ENCODE measurements around the gene CRAMP1.

The CRAMP1 gene

DNA sequence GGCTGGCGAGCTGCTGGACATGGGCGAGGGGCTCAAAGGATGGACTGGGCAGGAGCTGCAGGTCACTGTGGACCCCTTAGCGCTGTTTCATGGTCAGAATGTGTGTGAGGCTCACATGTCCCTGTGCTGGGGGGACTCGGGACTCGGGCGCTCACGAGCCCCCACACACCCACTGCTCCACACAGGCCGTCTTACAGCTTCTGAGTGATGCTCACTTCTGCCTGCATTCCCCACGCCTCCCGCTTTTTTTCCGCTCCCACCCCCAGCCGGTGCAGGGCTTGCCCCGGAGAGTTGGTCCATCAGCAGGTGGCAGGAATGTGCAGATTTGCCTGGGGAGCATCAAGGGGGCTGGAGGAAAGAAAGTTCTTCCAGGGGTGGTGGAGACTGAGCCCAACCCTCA is 45.7 kb downstream of the CRAMP1 start:
- no peak for DNase-seq

DNA sequence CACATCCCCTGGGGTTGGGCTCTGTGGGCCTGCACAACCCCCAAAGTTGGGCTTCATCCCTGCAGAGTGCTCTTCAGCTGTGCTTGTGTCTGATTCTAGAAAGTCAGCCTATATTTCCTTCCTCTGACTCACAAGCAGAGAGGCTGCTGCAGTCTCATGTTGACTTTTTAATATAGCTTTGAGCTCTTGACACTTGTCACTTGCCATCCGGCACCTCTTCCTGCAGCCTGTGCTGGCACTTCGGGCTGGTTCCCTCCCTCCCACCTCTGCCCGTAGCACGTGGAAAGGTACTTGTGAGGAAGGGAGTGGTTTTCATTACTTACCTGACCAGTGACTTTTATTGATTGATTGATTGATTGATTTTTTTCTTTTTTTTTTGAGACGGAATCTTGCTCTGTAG is 46.9 kb downstream of the CRAMP1 start:
- DNase-seq: no peak

DNA sequence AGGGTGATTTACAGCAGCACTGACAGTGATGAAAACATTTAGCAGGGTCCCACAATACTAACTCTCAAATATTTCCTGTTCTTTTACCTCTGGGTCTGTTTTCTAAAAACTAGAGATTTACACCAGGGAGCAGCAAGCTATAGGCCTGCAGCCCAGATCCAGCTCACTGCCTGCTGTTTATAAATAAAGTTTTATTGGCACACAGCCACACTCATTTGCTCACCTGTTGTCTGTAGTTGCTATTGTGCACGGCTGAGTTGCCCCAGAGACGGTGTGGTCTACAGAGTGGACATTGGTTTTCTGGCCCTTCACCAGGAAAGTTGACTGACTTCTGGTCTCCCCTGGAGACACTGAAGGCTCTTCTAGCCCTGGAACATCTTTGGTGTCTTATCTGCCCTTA is 49.7 kb downstream of the CRAMP1 start:
- no peak for DNase-seq

DNA sequence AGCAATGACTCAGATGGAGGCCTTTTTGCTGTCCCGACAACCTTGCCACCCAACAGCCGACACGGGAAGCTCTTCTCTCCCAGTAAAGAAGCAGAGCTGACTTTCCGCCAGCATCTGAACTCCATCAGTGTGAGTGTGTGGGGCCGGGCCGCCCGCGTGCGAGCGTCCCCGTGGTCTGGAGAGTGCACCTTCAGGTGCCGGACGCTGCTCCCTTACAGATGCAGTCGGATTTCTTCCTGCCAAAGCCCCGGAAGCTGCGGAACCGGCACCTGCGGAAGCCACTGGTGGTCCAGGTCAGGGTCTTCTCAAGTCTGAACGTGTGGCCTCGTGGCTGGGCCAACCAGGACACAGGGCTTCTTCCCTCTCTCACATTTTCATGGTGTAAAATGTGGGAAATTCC is 50.4 kb downstream of the CRAMP1 start:
- DNase-seq: no peak

DNA sequence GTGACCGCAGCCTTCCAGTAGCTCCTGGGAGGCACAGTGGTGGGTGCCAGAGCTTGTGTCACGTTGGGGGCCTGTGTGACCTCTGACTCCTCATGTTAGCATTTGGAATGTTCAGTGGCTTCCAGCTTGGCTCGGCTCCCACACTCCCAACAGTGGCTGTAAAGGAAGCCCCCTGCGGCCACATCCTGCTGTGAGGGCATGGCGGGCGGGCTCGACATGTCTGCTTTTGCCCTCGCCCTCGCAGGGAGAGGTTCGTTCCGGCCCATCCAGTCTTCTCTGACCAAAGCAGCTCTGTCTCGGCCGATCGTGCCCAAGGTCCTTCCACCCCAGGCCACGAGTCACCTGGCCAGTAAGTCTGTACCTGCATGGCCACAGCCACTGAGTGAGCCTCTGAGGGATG is 53.7 kb downstream of the CRAMP1 start:
- no peak for DNase-seq

DNA sequence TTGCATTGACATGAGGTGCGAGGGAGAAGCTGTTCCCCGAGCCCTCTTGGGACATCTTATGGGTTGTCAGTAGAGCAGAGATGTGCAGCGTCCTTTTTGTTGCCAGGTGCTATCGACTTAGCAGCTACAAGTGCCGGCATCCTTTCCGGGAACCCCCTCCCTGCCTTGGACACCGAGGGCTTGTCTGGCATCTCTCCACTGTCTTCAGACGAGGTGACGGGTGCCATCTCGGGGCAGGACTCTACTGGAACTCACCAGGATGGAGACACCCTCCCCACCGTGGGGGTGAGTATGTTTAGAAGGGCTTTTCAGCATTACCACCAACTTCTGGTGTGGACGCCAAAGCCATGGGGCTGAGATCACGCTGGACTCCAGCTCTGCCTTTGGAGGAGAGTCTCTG is 54.2 kb downstream of the CRAMP1 start:
- no peak for DNase-seq

DNA sequence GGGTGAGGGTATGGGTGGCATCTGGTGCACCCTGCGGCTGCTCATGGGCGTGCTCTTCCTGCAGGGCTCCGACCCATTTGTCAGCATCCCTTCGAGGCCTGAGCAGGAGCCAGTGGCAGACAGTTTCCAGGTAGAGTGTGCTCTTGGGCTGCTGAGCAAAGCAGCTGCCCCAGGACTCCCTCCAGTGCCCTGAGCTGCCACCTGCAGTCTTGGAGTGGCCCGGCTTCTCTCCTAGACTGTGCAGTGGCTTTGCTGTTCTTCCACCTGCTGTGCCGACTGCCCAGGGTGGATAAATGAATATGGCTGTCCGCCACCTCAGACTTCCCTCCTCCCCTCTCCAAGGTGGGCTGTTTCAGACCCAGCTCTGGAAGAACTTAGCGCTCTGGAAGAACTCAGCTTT is 55.1 kb downstream of the CRAMP1 start:
- no peak for DNase-seq

DNA sequence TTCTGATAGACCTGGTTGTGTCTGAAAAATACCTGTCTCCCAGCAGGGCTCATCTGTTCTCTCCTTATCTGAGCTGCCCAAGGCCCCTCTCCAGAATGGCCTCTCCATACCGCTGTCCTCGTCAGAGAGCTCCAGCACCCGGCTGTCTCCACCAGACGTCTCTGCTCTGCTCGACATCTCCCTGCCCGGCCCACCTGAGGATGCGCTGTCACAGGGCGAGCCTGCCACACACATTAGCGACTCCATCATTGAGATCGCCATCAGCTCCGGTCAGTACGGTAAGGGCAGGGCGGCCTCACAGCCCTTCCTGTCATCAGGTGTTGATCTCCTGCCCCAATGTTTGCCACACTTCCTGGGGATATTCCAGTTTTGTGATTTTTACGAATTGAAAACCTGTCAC is 55.8 kb downstream of the CRAMP1 start:
- no peak for DNase-seq

DNA sequence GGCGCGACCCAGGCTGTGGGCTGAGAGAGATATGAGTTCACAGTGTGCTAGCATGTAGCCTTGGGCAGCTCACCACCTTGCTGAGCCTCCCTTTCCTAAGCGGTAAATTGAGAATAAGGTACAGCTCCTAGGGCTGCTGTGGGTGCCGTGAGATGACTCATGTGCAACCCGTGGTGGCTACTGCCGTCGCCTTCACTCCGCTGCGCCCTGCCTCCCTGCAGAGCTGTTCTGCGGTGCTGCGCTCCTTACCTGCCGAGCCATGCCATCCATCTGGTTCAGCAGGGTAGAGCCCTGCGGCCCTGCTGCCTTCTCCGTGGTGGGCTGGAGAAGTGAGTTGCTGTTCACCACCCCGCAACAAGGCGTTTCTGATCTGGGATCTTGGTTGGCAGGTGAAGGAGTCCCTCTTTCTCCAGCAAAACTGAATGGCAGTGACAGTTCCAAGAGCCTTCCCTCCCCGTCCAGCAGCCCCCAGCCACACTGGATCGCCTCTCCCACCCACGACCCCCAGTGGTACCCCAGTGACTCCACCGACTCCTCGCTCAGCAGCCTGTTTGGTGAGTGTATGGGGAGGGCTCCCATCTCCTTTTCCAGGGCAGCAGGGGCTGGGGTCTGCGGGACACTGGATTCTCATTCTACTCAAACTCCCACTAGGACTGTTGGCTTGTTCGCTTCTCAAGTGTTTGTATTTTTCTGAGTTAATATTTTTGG is 56.6 kb downstream of the CRAMP1 start:
- no peak for DNase-seq

DNA sequence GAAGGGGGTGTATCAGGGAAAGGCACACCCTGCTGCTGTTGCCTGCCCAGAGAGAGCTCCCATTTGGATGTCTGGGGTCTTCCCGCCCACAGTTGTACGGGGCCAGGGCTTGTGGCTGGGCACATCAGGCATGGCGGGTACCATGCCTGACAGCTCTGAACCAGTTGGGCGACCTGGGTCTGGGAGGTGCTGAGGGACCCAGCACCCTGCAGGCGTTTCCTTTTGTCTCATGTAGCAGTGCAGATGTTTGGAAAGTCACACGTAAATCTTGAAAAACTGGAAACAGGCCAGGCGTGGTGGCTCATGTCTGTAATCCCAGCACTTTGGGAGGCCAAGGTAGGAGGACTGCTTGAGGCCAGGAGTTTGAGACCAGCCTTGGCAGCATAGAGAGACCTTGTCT is 57.5 kb downstream of the CRAMP1 start:
- no peak for DNase-seq

DNA sequence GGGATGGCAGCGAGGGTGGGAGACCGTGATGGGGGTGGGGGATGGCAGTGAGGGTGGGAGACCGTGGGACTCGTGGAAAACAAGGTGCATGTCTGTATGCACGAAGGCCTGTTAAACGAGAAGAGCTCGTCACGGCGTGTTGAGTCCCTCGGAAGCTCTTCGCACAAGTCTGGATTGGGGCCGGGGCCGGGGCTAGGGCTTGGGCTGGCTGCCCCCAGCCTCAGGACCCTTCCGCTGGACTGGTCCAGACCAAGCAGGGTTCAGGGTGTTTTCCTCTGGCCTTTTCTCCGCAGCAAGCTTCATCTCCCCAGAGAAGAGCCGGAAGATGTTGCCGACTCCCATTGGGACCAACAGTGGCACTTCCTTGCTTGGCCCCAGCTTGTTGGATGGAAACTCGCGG is 58.2 kb downstream of the CRAMP1 start:
- no peak for DNase-seq

DNA sequence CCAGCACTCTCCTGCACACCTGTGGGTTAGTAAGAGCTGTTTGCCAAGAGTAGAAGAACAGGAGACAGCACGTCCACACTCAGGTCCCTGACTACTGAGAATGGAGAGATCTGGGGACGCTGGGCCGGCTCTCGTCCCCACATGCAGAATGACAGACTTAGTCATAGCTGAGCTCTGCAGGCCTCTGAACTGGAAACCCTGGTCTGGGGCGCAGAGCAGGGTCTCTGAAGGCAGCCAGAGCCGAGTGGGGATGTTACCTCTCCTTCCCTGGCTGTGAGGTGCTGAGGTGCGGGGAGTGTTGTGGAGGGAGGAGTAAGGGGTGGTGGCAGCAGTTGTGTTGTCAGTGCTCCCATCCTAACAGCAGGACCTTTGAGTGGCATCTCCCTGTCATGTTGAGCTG is 58.7 kb downstream of the CRAMP1 start:
- DNase-seq: no peak

DNA sequence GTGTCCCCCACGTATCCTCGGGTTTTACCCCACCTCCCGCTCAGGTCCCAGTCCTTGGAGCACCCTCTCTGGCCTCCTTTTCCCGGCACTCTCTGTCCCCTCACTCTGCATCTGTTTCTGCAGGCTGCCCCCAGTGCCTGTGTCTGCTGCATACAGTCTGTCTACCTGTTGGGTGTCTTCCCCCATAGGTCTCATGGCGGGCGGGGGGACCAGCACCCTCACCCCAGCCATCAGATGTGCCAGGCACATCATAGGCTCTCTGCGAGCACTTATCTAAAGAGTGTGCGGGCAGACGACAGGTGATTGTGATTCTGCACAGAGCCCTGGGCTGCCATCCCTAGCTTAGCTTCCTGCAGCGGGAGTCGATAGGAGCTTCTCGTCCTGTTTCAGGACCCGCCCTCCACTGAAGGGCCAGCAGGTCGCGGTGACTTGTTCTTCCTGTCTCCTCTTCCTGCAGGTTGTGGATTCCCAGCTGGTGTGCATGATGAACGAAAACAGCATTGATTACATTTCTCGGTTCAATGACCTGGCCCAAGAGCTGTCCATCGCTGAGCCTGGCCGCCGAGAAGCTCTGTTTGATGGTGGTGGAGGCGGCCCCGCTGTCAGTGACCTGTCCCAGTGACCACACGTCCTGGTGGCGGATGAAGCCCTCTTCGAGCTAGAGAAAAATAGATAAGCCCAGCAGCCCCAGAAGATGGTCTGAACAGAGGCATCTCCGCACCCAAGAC is 61.4 kb downstream of the CRAMP1 start:
- DNase-seq: no peak

DNA sequence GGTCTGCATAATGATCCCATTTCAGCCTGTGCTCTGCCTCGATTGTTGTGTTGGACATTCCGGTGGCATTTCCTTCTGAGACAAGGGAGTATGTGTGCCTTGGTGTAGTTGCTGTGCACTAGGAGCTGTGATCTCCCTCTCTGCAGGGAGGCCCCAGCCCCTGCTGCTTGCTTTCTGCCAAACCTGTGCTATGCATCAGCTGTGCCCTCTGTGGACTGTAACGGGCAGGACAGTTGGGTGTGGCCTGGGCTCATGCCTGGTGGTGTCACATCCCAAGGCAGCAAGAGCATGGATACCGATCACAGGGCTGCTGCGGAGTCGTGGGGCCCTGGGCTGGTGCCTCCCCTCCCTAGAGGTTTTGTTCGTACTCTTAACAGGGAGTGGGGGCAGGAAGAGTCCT is 62.1 kb downstream of the CRAMP1 start:
- no peak for DNase-seq

DNA sequence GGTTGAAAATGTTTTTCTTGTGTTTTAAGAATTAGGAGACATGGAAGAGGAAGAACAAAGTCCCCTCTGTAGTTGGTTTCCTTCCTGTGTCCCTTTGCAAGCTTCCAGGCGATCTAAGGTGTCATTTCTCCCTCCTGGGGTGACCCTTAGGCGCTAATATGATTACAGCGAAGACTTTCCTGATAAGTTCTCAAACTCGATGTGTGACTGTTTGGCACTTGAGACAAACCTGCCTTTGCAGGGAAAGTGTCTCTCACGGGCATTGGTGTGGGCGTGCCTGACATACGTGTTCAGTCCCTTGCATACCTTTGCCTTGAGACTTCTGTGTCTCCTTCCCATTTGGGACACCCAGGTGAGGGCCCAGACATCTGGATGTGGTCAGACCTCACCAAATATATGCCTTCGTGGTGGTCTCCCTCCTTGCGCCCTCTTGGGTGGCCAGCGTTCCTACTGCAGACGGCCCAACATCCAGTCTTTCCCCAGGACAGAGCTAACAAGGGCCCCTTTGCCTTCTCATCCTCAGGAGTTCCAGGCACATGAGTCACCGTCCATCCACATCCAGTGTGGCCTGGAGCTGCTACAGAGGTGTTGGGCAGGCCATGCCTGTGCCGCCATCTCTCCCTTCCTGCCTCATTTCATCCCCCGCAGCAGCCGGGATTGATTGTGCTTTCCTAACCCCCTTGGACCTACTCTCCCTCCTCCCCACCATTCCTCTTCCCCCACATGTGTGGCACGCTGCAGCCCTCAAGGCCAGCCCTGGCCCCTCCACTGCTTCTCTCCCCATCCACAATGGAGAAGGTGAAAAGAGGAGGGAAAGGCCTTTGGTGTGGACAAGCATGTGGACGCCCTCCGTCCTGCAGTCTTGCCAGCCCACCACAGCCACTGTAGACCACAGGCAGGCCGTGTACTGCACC is 62.8 kb downstream of the CRAMP1 start:
- DNase-seq: no peak

DNA sequence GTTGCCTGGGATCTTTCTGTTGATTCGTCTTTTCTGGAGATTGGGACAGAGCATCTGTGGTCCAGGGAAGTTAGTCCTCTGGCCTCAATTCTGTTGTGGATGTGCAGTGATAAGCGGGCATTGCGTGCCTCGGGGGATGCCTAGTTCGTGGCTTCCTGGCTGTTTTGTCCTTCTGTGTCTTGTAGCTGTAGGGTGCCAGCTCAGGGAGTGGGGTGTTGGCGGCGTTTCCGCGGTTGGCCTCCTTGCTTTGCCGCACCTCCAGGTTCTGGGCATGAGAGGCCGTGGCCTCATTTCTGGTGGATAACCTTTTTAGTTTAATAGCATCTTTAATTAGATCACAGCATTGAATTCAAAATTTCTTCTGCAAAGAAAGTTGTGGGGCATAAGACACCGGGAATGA is 64.5 kb downstream of the CRAMP1 start:
- no peak for DNase-seq

DNA sequence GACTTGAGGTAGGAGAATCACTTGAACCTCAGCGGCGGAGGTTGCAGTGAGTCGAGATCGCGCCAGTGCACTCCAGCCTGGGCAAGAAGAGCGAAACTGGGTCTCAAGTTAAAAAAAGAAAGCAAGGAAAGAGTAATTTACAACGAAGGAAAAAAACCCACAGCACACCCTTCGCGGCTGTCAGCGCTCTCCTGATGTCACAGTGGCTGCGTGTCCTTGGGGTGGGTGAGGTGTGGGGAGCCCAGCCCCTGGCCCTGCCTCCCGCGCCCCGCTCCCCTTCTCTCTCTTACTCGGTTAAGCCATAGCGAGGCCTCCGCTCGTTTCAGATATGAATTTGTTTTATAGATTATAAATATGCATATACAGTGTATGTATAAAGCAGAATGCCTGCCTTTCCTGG is 65.2 kb downstream of the CRAMP1 start:
- DNase-seq: no peak

DNA sequence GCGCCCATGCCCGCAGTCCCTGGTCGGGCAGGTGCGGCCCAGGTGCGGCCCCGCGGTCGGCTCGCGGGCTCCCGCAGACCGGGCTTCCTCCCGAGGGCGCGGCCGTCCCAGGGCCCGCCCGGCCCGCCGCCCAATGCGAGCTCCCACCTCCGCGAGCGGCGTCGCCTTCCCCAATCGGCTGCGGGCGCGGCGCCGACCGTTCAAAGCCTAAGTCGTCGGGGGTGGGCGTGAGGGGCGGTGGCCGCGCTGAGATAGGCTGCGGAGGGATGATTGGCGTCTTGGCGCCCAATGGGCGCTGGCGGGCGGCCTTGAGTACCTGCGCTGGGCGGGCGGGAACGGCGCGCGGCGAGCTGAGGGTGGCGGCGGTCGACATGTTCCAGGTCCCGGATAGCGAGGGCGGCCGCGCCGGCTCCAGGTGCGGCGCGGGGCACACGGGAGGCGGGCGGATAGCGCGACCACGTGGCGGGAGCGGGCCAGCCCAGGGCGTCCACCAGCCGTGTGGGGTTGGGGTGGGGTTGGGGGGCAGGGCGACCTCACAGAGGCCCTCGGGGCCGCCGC is 65.9 kb downstream of the CRAMP1 start, which contains the start of gene JPT2:
TSS of gene JPT2 (plus strand) at position 338 of the 558 bp plus-strand sequence. CDS start at position 372, 34 bp downstream.
- DNase-seq: peak; percentile 73

DNA sequence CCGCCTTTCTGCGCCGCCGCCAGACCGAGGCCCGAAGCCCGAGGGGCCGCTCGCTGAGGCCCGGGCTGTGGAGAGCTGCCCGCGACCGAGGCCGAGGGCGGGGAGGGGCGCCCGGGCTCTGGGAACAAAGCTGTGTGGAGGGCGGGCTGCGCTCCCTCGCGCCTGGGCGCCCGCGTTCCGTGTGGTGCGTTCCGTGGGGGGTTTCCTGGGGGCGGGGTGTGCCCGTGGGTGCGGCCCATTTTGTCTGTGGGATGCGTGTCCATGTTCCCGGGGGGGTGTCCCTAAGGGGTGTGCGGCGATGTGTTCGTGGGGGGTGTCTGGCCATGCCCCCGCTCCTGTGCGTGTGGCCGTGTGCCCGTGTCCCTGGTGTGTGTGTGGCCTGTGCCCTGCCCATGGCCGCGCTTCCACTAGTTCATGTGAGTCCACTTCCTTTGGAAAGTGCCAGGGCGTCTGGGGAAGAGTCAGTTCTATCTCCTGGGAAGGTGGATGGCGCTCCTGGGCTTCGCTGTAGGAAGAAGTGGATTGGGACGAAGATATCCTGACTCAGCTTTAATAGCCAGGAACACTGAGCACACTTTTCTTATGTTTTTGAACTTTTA is 66.4 kb downstream of the CRAMP1 start:
- DNase-seq: no peak

DNA sequence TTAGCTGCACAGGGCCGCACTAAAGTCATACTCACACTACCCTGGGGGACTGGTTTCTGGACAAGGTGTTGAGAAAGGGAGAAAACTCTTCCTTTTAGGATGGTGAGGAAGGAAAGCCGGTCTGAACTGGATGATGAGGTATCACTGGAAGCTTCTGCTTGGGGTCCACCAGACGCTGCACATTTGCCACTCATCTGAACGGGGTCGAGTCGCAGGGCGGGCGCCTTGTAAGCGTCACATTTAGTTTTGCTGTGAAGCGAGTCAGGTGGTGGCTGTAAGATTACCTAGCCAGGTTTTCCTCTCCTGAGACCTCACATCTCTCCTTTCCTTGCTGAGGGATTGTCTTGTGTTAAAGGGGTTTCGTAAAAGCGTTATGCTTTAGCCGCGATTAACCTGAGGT is 68.2 kb downstream of the CRAMP1 start:
- DNase-seq: no peak

DNA sequence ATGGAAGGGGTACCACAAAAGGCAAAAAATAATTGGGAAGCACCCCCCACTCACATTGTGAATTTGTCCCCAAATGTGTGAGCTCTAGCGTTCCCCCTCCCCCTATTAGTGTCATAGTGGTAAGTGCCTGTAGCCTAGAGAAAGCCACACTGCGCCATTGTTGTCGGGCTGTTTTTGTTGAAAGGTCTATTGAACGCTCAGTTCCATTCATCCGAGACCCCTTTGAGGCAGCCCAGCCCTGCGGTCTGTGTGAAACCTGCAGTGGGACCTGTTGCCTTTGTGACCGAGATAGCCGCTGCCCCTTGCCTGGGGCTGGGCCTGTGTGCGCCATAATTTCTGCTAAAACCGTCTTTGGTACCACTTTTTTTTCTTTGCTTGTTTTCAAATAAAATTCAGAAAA is 68.9 kb downstream of the CRAMP1 start:
- DNase-seq: no peak

DNA sequence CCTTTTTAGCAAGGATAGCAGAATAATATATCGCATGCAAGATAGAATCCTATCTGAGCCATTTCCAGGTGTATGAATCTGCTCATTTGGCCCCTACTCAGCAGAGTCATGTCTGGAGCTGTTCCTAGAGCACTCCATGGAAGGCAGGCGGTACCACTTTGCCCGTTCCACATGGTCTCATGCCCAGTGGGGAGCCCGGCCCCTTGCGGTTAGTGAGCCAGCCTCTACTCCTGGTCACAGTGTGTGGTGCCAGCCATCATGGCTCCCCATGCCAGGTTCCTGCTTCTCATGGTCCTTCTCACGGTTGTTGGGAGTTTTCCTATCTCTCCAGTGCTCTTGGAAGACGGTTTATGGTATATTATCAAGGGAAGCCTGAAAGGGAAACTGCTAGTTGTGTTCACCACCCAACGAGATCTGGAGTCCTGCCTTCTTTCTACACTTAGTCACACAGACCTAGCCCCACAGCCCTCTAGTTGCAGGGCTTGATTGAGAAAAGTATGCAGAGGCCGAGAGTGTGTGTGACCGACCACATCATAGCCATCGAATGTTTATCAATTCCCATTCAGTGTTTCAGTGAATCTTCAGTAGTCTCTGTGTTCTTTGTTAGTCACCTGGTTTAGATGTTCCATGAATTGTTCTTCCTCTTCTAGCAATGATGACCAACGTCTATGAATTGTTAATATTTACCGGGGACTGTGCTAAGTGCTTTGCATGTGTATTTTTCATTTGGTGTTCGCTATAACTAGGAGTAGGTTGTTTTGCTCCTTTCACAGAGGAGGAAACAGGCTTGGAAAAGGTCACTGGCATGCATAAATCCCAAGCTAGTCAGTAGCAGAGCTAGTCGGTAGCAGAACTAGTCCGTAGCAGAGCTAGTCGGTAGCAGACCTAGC is 75.5 kb downstream of the CRAMP1 start:
- no peak for DNase-seq

All from GOT3 (cell line).